GM23248 (cell line): Measurements from ENCODE around the gene GSTM5.
"Not testable (repeated sequence)": the region's sequence is repeated elsewhere in the genome, so short reads cannot be mapped to it uniquely, and the experiment has no call there.

Experiments
- EZH2 ChIP-seq: fragments of 200-600 bp; sonication (generic); IDR thresholded peaks from 2 replicates; pipeline ENCODE4 v1.6.1; 2018; ENCODE audit warnings: antibody characterized with exemption, mild to moderate bottlenecking; ENCODE audit not compliant: insufficient read depth, poor library complexity, severe bottlenecking
- EZH2phosphoT487 ChIP-seq: fragments of 200-600 bp; sonication (generic); IDR thresholded peaks from 2 replicates; pipeline ENCODE4 v1.6.1; 2018; ENCODE audit warnings: antibody characterized with exemption, moderate library complexity, mild to moderate bottlenecking, low read depth; ENCODE audit not compliant: insufficient read depth

GRCh38 chr1:109687109-109687508 is 24.9 kb upstream of the GSTM5 start:
- TF ChIP-seq EZH2, EZH2phosphoT487: not testable (repeated sequence)
